KOPT-K1 (cell line): ENCODE measurements around the gene TMEM132A.

Source experiments
- H3K27ac ChIP-seq: fragments of 200-600 bp; sonication (generic); 2 replicates; pipeline ENCODE4 v1.5.1; 2016; ENCODE audit warnings: antibody characterized with exemption, mild to moderate bottlenecking, low read depth, low read length; ENCODE audit not compliant: poor library complexity, severe bottlenecking
- H3K36me3 ChIP-seq: fragments of 200-600 bp; sonication (generic); 2 replicates; pipeline ENCODE4 v1.5.1; 2017; ENCODE audit warnings: antibody characterized with exemption, mild to moderate bottlenecking, low read length, moderate library complexity; ENCODE audit not compliant: insufficient read depth
- H3K9me3 ChIP-seq: fragments of 200-600 bp; sonication (generic); 2 replicates; pipeline ENCODE4 v1.5.1; 2017; ENCODE audit warnings: antibody characterized with exemption, low read length, mild to moderate bottlenecking; ENCODE audit not compliant: insufficient read depth, poor library complexity, severe bottlenecking

TMEM132A gene

DNA sequence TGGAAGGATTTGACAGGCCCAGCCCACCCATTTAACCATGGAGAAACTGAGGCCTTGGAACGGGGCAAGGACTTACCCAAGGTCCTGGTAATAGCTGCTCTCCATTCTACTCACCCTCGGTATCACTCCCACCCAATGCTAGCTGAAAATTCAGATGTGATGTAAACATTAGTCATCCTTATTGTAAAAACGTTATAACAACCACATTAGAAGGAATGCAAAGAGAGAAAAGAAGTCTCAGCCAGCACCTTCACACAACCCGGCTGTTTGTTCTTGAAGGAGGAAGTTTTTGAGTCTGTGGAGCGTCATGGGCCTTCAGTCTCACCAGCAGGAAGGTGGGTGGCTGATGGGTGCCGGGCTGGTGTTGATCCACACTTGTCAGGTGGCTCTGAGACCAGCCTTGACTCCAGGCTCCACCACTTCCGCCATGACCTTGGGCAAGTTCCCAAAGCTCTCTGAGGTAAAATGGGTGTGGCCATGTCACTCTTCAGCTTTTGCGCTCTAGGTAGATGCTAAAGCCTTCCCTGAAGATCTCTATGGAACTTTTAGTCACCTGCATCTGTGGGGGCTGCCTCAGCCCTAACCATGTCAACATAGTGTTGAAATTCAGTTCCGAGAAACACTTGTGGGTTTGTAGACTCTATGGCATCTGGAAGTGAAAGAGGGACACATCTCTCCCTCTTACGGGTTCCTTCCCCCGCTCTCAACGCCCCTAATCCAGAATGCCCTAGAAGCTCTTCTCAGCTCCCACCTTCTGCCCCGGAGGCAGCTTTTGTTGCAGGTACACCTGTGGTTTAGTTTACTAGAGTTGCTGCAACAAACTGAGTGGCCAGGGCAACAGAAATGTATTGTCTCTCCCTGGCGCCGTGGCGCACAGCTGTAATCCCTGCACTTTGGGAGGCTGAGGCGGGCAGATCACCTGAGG, 62.0 kb downstream of the TMEM132A start:
- Histone ChIP-seq H3K9me3 (no peaks in the 10 kb centered on the region), H3K36me3 (peaks cover 26% of the 10 kb centered on the region), H3K27ac (peak overlapping the region; percentile 73)
